Gastrocnemius medialis (tissue), 4 donors: ENCODE results near the gene POLR2C.

Source experiments
- POLR2A ChIP-seq, 2 donors: fragments of 450-650 bp; IDR thresholded peaks; one replicate each; pipeline ENCODE4 v1.6.1; 2017; ENCODE audit warnings: antibody characterized with exemption in 2 of 2, mild to moderate bottlenecking in 2 of 2, moderate library complexity in 2 of 2
- TF ChIP-seq, protein P1 (sequence below), 5 experiments: fragments of 450-650 bp in 3 of 5; fragments of 200-600 bp in 2 of 5; sonication (generic) in 2 of 5; IDR thresholded peaks in 4 of 5; conservative IDR thresholded peaks in 1 of 5; 1 replicate in 4 of 5; 2 replicates in 1 of 5; pipeline ENCODE4 v1.5.1; 2016 to 2019; ENCODE audit warnings: antibody characterized with exemption in 5 of 5, mild to moderate bottlenecking in 3 of 5, moderate library complexity in 3 of 5

GRCh38 chr16:57426356-57426755 lies 36.1 kb upstream of the POLR2C start:
- TF ChIP-seq, protein P1, sequence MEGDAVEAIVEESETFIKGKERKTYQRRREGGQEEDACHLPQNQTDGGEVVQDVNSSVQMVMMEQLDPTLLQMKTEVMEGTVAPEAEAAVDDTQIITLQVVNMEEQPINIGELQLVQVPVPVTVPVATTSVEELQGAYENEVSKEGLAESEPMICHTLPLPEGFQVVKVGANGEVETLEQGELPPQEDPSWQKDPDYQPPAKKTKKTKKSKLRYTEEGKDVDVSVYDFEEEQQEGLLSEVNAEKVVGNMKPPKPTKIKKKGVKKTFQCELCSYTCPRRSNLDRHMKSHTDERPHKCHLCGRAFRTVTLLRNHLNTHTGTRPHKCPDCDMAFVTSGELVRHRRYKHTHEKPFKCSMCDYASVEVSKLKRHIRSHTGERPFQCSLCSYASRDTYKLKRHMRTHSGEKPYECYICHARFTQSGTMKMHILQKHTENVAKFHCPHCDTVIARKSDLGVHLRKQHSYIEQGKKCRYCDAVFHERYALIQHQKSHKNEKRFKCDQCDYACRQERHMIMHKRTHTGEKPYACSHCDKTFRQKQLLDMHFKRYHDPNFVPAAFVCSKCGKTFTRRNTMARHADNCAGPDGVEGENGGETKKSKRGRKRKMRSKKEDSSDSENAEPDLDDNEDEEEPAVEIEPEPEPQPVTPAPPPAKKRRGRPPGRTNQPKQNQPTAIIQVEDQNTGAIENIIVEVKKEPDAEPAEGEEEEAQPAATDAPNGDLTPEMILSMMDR (IDR thresholded peaks at IDR 0.05 in 4 of 5, conservative IDR thresholded peaks at IDR 0.05 in 1 of 5) = no peak
- TF ChIP-seq POLR2A (IDR thresholded peaks at IDR 0.05) = no peak
